Measurements from ENCODE around the gene BEND3. TPM values are rescaled to one million over a fixed set of nuclear protein-coding genes. Genes with fewer than 3 reads are reported as not detected.
"Not testable (repeated sequence)": the region's sequence is repeated elsewhere in the genome, so short reads cannot be mapped to it uniquely, and the experiment has no call there.

BEND3 gene
- 1 to 10 TPM; 1.5 to 1.8 TPM for total RNA-seq
- long read RNA-seq, donor 1 = 0 reads
- long read RNA-seq, donor 2, partial matches to known transcripts = 0 of 6 reads
- long read RNA-seq, donor 2, other reads (novel, unspliced or antisense) = 6 of 6 reads

DNA sequence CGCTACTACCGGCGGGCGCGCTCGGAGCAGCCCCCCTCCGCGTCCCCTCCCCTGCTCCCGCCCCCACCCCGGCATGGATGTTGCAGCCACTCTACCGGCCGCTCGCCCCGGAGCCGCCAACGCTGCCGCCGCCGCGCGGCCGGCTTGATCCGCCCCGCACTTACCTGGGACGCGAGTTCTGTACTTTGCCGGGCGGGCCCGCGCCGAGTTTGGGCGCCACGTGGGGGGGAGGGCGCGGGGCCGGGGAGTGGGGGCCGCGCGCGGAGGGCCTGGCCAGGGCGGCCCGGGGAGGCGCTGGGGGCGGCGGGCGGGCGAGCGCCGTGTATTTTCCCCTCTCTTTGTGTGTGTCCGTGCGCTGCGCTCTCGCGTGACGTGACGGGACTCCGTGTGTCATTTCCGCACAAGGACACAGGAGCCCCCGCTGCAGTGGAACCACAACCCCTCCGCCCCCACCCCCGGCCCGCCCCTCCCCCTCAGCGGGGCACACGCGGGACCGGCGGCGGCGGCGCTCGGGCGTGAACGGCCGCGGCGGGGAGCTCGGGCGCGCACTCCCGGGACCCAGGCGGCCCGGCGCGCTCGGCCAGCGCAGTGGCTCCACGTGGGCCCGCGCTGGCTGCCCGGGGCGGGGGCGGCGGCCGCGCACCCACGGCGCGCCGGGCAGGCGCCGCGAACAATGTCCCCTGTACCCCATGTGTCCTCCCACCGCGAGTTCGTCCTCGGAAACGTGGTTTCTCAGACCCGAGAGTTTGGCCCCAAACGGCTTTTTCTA lies at the start of gene BEND3:
BEND3 (minus strand) TSS at position 590 of the 769 bp plus-strand sequence. CDS start 16,230 bp downstream, outside the sequence.
- no peak for DNase-seq (ENCODE audit: low spot score)
- intact Hi-C loops (cut with DNase I) = no loop called here

DNA sequence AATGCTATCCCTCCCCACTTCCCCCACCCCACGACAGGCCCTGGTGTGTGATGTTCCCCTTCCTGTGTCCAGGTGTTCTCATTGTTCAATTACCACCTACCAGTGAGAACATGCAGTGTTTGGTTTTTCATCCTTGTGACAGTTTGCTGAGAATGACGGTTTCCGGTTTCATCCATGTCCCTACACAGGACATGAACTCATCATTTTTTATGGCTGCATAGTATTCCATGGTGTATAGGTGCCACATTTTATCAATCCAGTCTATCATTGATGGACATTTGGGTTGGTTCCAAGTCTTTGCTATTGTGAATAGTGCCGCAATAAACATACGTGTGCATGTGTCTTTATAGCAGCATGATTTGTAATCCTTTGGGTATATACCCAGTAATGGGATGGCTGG lies 49.0 kb upstream of the BEND3 start:
- intact Hi-C loops (cut with DNase I); DNase-seq (ENCODE audit: low spot score): not testable (repeated sequence)

DNA sequence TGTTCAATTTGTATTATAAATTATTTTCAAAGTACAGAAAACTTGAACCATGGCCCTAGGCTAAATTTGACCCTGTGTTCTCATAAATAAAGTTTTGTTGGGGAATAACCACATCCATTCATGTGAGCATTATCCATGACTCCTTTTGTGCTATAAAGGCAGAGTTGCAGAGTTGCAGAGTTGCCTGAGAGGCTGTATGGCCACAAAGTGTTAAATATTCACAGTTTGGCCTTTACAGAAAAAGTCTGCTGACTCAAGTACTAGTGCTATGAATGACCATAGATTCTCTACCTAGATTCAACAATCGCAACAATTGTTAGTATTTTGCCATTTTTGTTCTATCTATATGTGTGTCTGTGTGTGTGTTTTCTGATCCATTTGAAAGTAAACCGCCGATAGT lies 46.2 kb upstream of the BEND3 start:
- no peak for DNase-seq (ENCODE audit: low spot score)
- intact Hi-C loops (cut with DNase I) = no loop called here

DNA sequence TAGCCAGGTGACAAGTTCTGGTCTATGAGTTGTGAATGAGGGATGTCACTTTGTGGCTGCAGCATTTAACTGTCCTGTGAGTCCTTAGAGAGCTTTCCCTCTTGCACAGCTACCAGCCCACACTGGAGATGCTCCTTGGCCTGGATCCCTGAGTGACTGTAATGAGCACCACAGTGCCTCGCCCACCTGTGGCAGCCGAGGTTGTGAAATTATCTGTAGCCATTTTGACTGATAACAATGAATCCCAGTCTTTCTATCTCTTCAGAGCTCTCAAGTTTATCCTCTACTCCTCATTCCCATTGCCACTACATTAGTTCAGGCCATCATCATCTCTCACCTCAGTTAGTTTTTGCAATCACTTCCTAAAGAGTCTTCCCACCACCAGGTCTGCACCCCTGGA lies 41.3 kb upstream of the BEND3 start:
- intact Hi-C loops (cut with DNase I) = loop anchor here in 1 of 2 donors (5.0 kb wide), 1 partner anchor 1016 kb away; no protein-coding TSS in a partner anchor

DNA sequence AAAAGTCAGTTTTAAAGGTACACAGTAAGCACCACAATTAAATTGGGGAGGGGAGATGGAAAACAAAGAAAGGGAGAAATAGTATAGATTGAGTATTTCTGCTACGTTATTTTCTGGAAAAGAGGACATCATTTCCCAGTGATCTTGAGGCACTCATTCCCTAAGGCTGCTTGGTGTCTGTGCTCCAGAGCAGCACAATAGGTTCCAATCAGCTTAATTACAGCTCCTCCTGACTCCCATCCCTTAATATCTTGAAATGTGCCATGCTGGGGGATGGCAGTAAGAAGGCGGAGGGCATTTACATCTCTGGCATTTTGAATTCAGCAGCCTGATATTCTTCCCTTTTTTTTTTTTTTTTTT lies 39.5 kb upstream of the BEND3 start:
- intact Hi-C loops (cut with DNase I) = loop anchor here in 1 of 2 donors (5.0 kb wide), 1 partner anchor 1018 kb away; no protein-coding TSS in a partner anchor
- no peak for DNase-seq (ENCODE audit: low spot score)

More for the DNA sequence above, 41.3 kb upstream of the BEND3 start:
- DNase-seq (ENCODE audit: low spot score) = no peak

DNA sequence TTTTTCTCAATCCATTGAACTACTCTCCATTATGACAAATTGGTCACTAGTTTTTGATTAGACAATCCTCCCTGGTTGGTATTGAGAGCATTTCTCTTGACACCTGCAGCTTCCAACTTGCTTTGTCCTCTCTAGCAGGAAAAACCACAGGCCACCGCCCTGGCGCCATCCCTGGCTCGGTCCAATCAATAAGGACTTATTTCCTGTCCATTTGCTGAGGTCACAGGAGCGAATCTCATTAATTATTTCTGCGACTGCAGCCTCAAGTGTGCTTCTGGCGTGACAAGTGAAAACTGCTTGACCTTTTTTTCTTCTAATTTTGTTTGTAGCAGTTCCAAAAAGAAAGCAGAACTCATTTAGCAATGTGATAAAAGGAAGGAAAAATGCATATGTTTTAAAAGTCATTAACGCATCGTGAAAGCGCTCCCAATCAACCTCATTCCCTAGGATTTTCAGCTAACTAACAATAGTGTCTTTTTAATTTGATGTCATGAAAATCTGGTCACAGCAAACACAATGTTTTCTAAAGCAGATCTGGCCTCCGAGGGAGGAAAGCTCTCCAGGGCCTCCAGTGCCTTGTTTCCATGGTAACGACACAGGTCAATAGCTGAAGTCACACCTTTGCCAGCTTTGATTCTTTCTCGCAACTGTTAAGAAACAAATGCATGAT lies 39.0 kb upstream of the BEND3 start:
- no peak for DNase-seq (ENCODE audit: low spot score)
- intact Hi-C loops (cut with DNase I) = no loop called here

DNA sequence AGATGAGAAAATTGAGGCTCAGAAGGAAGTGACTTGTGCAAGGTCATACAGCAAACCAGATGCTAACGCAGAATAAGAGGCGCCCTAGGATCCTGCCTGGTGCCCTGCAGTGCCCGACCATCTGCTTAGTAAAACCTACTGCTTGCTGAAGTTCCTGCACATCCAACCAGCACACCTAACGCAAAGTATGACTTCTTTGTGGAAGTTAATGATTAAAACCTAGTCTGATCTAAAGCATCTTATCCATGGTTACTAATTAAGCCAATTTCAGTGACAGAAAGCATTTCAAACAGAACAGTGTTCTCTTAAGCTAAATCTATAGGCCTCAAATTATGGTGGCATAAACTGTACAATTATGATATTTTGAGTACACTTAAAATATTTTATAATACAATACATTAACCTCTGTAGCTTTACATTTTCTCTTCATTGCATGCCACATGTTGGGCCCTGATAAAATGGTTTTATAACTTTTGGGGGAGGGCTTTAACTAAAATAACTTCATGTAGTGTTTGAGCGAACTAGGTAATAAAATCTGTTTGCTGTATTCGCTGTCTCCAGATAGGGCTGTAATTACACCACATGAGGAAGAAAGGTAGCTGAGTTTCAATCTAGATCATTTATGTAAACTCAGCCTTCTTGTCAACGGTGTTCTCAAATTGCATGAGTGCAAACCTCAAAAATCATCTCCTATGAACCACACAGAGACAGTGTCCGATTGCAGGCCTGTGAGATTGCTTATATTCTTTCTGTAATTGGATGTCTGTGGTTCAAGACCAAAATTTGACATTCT lies 37.5 kb upstream of the BEND3 start:
- intact Hi-C loops (cut with DNase I) = no loop called here

DNA sequence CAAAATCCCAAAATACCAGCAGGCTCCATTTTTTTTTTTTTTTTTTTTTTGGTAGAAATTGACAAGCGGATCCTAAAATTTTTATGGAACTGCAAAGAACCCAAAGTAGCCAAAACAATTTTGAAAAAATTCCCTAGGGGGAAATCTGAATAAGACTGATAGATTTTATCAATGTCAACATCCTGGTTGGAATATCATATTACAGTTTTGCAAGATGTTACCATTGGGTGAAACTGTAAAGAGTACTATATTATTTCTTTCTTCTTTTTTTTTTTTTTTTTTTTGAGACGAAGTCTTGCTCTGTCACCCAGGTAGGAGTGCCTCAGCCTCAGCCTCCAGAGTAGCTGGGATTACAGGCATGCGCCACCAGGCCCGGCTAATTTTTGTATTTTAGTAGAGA lies 29.4 kb upstream of the BEND3 start:
- intact Hi-C loops (cut with DNase I) = no loop called here
- DNase-seq (ENCODE audit: low spot score) = no peak

More for the DNA sequence above, 37.5 kb upstream of the BEND3 start:
- no peak for DNase-seq (ENCODE audit: low spot score)

DNA sequence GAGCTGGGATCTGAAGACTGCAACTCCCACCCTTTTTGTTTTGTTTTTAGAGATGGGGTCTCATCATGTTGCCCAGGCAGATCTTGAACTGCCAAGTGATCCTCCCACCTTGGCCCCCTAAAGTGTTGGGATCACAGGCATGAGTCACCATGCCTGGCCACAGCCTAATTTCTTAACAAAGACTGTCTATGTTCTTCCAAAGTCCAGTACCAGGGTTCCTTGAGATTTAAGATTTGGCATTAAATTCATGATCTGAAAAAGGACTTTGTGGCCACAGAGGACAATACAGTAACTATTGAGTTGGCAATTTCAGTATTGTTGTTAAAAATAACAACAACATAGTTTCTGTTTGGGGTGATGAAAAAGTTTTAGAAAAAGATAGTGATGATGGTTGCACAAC lies 28.7 kb upstream of the BEND3 start:
- intact Hi-C loops (cut with DNase I) = no loop called here
- no peak for DNase-seq (ENCODE audit: low spot score)

DNA sequence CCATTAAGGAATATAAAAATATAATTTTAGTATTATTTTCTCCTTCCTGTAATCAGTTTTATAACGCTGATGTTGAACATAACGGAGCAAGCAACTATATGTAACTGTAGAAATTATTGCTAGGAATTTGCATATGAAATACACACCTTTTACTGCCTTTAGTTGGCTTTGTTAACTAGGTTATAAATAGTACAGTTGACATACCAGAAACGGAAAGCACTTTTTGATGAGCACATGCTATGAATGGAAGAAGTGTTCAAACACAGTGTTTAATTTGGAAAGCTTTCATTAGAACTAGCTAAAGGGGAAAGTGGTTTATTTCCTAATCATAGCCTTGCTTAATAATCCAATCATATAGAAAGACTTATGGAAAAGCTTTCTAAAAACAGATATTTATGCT lies 25.3 kb upstream of the BEND3 start:
- no peak for DNase-seq (ENCODE audit: low spot score)
- intact Hi-C loops (cut with DNase I) = no loop called here

DNA sequence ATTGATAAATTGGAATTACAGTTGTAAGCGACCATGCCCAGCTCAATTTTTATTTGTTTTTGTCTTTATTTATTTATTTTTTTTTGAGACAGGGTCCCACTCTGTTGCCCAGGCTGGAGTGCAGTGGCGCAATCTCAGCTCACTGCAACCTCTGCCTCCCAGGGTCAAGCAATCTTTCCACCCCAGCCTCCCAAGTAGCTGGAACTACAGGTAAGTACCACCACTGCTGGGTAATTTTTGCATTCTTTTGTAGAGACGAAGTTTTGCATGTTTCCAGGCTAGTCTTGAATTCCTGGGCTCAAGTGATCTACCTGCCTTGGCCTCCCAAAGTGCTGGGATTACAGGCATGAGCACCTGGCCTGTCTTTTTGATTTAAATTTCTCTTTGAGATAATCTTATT lies 21.0 kb upstream of the BEND3 start:
- intact Hi-C loops (cut with DNase I); DNase-seq (ENCODE audit: low spot score): not testable (repeated sequence)

DNA sequence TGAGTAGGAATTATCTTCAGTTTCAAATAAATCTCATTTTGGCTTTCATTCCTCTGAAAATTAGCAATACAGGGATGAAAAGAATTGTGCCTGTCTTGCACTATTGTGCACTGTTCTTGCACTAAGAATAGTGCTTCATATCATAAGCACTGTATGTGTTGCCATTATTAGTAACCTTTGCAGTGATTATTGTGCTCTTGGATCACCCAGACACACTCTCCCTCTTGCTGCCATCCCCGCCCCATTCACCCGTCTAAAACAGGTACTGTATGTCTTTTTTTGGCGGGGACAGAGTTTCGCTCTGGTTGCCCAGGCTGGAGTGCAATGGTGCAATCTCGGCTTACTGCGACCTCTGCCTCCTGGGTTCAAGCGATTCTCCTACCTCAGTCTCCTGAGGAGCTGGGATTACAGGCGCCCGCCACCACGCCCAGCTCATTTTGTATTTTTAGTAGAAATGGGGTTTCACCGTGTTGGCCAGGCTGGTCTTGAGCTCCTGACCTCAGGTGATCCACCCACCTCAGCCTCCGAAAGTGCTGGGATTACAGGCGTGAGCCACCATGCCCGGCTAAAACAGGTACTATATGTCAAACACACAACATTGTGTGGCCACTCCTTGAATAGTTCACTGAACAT lies 19.8 kb upstream of the BEND3 start:
- intact Hi-C loops (cut with DNase I); DNase-seq (ENCODE audit: low spot score): not testable (repeated sequence)

DNA sequence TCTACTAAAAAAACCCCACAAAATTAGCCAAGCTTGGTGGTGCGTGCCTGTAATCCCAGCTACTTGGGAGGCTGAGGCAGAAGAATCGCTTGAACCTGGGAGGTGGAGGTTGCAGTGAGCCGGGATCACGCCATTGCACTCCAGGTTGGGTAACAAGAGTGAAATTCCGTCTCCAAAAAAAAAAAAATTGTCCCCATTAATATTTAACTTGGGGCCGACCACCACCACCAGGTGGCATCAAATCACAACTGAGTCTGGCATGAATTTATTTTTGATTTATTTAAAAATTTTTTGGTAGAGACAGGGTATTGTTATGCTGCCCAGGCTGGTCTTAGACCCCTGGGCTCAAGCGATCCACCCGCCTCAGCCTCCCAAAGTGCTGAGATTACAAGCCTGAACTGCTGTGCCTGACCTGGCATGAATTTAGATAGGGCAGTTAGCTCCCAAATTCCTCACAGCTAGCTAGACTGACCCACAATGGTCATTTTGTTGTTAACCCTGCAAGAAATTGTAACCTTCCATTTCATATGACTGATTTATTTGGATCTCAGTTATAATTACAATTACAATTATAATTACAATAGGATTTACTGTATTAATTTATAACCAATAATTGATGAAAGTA lies 17.1 kb upstream of the BEND3 start:
- no peak for DNase-seq (ENCODE audit: low spot score)
- intact Hi-C loops (cut with DNase I) = no loop called here

DNA sequence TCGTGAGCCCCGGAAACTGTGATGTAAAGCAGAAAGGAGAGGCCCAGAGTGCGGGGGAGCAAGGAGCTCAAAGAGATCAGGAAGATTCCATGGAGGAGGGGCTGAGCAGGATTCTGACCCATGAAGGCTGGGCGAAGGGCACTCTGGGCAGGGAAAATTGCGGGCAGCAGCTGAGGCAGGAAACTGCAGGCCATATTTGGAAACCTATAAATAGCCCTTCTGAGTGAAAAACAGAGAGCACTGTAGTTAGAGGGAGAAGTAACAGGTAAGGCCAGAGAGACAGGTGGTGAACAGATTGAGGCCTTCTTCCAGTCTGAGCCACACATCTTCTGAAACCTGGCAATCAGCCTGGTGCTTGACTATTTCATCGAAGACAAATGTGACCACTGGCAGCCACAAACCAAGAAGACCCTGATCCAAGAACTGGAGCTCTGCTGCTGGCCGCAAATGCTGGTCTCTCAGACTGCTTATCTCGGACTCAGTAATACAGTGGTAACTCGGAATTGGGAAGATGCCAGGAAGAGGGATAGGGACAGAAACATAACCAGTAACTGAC lies 14.1 kb upstream of the BEND3 start:
- intact Hi-C loops (cut with DNase I) = no loop called here
- DNase-seq (ENCODE audit: low spot score) = no peak

DNA sequence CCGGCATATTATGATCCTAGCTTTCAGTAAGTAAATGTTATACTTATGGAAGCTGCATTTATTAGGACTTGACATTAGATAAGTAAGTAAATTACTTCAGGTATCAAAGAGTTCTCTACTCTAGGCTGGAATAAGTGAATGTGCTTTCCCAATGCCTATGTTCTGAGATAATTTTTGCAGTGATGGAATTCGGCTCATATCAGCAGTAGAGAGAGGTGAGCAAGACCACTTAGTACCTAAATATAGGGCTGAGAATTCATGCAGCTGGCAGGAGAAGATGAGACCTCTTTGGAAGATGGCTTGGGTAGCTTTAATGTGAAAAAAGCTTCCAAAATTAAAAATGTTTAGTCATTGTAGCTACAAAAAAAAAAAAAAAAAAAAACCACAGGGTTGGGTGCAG lies 13.3 kb upstream of the BEND3 start:
- no peak for DNase-seq (ENCODE audit: low spot score)
- intact Hi-C loops (cut with DNase I) = no loop called here

DNA sequence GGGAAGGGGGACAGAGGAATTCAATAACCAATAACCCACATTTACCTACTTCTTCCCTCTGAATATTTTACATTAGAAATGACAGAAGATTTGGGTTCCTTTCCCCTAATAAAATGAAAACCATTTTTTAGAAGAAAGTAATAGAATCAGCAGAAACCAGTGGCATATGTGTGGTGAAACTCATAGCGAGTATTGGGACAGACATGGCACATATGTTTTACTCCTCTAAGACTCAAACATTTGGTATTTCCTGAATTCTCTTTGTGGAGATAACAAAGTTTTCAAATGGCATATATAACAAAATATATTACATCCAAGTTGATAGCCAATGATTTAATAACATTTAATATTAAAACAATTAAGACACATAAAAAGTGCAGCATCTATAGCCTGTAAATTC lies 12.9 kb upstream of the BEND3 start:
- intact Hi-C loops (cut with DNase I) = no loop called here

DNA sequence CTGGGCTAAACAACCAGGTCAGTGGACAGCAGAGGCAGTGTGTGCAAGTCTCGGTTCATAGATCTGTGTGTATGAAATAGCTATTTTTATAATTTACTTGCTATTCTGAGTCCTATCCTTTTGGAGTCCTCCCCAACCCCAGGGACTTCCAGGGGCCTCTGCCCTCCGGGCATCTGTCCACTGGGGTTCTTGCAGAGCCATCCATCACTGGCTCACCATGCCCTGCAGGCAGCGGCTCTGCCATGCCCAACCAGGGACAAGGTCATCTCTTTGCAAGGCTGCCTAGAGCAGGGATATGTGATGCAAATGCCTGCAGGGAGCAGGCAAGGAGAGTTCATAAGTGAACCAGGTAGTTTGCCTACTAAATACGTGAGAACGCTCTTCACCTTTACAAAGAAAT lies 10.5 kb upstream of the BEND3 start:
- intact Hi-C loops (cut with DNase I) = no loop called here
- no peak for DNase-seq (ENCODE audit: low spot score)

More for the DNA sequence above, 12.9 kb upstream of the BEND3 start:
- no peak for DNase-seq (ENCODE audit: low spot score)

DNA sequence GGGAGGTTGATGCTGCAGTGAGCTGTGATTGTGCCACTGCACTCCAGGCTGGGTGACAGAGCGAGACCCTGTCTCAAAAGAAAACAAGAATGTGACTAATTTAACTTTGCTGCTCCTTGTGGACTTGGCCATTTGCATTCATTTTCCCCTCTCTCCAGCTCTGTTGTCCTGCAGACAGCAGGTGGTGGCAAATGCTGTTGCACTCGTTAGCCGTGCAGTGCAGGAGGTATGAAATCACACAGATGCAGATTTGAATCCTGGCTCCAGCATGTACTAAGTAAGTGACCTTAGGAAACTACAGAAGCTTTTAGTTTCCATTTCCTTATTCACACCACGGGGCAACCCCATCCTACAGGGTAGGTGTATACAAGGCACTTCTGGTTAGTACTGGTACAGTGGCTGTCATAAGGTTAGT lies 9.6 kb upstream of the BEND3 start:
- intact Hi-C loops (cut with DNase I) = no loop called here
- DNase-seq (ENCODE audit: low spot score) = peak; percentile 23

DNA sequence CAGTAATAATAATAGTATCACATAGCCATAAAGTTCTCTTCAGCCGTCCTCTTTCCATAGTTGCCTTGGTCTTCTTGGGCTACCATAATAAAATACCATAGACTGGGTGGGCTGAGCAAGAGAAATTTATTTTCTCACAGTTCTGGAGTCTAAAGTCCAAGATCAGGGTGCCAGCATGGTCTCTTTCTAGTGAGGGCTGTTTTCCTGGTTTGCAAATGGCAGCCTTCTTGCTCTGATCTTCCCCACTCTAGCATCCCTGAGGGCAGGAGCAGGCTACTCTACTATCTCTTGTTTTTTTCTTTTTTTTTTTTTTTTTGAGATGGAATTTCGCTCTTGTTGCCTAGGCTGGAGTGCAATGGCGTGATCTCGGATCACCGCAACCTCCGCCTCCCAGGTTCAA lies 8.2 kb upstream of the BEND3 start:
- intact Hi-C loops (cut with DNase I) = no loop called here
- DNase-seq (ENCODE audit: low spot score) = peak; percentile 3

Measured in posterior vena cava (tissue), 2 donors.